ENCODE measurements around the gene HAUS7.

The HAUS7 gene

GRCh38 chrX:153507484-153508178 lies 37.3 kb upstream of the HAUS7 start (continued):
- TF ChIP-seq ZNF391 (tag by site-specific recombination; IDR thresholded peaks at IDR 0.05; ENCODE audit: borderline replicate concordance, low read depth): 0 out of 2 replicates have a peak, but pooled peaks have one; percentile 23
- no peak for TF ChIP-seq YY1 (tag by site-specific recombination; IDR thresholded peaks at IDR 0.05)
- no peak for TF ChIP-seq ELK4 (IDR thresholded peaks at IDR 0.05; ENCODE audit: borderline replicate concordance, low read depth, low read length)
- TF ChIP-seq ZNF629 (tag by site-specific recombination; IDR thresholded peaks at IDR 0.05): 0 out of 2 replicates have a peak, but pooled peaks have one; percentile 13
- TF ChIP-seq ZFHX2 (tag by site-specific recombination; conservative IDR thresholded peaks at IDR 0.05): peak; percentile 62
- TF ChIP-seq ZNF2 (tag by site-specific recombination; IDR thresholded peaks at IDR 0.05): 0 out of 2 replicates have a peak, but pooled peaks have one; percentile 50
- 0 out of 2 replicates have a peak, but pooled peaks have one; percentile 35 for TF ChIP-seq ZNF692 (tag by site-specific recombination; IDR thresholded peaks at IDR 0.05)
- TF ChIP-seq ZNF610 (tag by site-specific recombination; IDR thresholded peaks at IDR 0.05; ENCODE audit: borderline replicate concordance): no peak
- TF ChIP-seq ZBTB17 (tag by site-specific recombination; IDR thresholded peaks at IDR 0.05): peak; percentile 49
- TF ChIP-seq ZNF670 (tag by site-specific recombination; IDR thresholded peaks at IDR 0.05; ENCODE audit: low read depth): no peak
- no peak for TF ChIP-seq ZNF202 (tag by site-specific recombination; IDR thresholded peaks at IDR 0.05; ENCODE audit: borderline replicate concordance)
- no peak for TF ChIP-seq ZNF350 (tag by site-specific recombination; IDR thresholded peaks at IDR 0.05)
- TF ChIP-seq ZNF26 (tag by site-specific recombination; IDR thresholded peaks at IDR 0.05): no peak
- TF ChIP-seq FEZF1 (tag by site-specific recombination; IDR thresholded peaks at IDR 0.05): no peak
- no peak for TF ChIP-seq ZNF513 (tag by site-specific recombination; IDR thresholded peaks at IDR 0.05)
- TF ChIP-seq ZNF37A (tag by site-specific recombination; IDR thresholded peaks at IDR 0.05): no peak
- TF ChIP-seq REST (tag by site-specific recombination; IDR thresholded peaks at IDR 0.05): no peak
- no peak for TF ChIP-seq ZNF146 (tag by site-specific recombination; IDR thresholded peaks at IDR 0.05)
- peak; percentile 95 for TF ChIP-seq SCRT2 (tag by site-specific recombination; IDR thresholded peaks at IDR 0.05)
- no peak for TF ChIP-seq ZSCAN30 (tag by site-specific recombination; IDR thresholded peaks at IDR 0.05)
- no peak for TF ChIP-seq ZNF324 (tag by site-specific recombination; IDR thresholded peaks at IDR 0.05)
- 0 out of 2 replicates have a peak, but pooled peaks have one; percentile 28 for TF ChIP-seq KLF7 (tag by site-specific recombination; IDR thresholded peaks at IDR 0.05; ENCODE audit: borderline replicate concordance)
- TF ChIP-seq PRDM6 (tag by site-specific recombination; IDR thresholded peaks at IDR 0.05): no peak
- TF ChIP-seq ZNF121 (tag by site-specific recombination; IDR thresholded peaks at IDR 0.05): no peak
- no peak for TF ChIP-seq ZNF548 (tag by site-specific recombination; IDR thresholded peaks at IDR 0.05)
- TF ChIP-seq WT1 (tag by site-specific recombination; IDR thresholded peaks at IDR 0.05): no peak
- TF ChIP-seq ZNF223 (tag by site-specific recombination; IDR thresholded peaks at IDR 0.05): no peak
- TF ChIP-seq KLF8 (tag by site-specific recombination; IDR thresholded peaks at IDR 0.05): 0 out of 2 replicates have a peak, but pooled peaks have one; percentile 40
- no peak for TF ChIP-seq ZNF426 (tag by site-specific recombination; IDR thresholded peaks at IDR 0.05)
- TF ChIP-seq ZBTB8A (tag by site-specific recombination; IDR thresholded peaks at IDR 0.05): peak; percentile 41; the same call in 1 of the 2 replicates

Measured in HEK293 (cell line).